HG02943 (cell line): Measurements from ENCODE around the gene LIPC.

Experiments
- ATAC-seq: cut with Tn5 transposase; IDR thresholded peaks from one replicate; pipeline ENCODE4 v1.9.1; 2021; ENCODE audit warnings: mild to moderate bottlenecking, low read depth, moderate library complexity; ENCODE audit not compliant: unreplicated experiment

Gene LIPC

GRCh38 chr15:58490086-58490887 is 58.5 kb downstream of the LIPC start:
- ATAC-seq = no peak

- ATAC-seq = no peak
Observed at GRCh38 chr15:58490888-58491473, 59.2 kb downstream of the LIPC start.

DNA sequence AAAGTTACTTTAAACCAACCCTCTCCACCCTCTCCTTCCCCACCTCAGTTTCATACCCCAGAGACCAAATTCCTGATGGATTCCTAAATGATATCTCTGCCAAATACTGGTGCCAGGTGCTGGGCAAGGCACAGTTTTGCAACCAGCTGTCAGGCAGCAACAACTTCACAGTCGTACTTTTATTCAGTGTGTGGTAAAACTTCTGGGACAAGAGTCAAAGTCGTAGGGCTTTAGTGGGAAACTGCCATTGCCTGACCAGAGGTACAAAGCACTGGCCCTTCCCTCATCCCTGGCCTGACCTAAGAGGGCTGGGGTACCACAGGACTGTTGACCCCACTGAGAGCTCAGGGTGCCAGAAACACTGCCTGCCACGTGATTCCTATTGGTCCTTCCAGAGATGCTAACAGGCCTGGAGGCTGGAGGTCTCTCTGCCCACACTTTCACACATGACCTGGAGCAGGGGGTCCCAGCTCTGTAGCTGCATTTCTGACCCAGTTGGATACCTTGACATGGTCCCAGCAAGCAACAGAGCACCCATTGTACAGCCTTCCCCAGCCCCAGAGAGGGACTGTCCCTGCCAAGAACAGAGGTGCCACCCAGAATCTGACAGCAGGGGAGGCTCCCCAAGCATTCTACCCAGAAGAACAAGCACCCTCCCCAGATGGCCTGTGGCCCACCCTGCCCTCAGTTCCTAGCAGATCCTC is 59.9 kb downstream of the LIPC start:
- ATAC-seq = no peak

DNA sequence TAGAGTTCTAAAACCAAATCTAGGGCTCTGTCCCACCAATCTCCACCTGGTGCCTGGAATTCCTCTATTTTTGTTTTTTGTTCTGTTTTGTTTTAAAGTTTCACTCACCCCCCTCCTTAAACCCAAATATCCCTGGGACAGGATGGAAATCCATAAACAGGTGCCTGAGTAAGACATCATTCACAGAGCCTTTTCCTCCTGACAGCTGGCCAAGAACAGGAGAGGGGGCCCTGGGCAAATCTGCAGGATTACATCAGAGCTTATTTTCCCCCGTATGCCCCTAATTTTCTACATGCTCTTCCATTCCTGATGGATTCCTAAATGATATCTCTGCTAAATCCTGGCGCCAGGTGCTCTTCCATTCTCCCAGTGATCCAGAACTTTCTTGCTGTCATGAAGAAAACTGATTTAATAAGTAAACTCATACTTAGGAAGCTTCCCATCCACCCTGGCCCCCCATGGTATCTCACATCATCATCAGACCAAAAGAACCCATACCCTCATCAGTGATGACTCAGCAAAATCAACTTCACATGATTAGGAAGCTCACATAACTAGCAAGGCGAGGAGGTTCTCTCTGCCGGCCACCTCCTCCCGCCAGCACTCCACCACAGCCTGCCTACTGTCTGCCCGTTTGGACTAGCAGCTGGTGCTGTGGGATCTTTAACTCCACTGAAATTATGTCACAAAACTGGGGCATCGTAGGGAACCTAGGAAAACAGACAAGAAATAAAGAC is 61.0 kb downstream of the LIPC start:
- no peak for ATAC-seq

- no peak for ATAC-seq
Observed at GRCh38 chr15:58494567-58494966, 62.8 kb downstream of the LIPC start.

- no peak for ATAC-seq
Observed at GRCh38 chr15:58495891-58496408, 64.2 kb downstream of the LIPC start.

DNA sequence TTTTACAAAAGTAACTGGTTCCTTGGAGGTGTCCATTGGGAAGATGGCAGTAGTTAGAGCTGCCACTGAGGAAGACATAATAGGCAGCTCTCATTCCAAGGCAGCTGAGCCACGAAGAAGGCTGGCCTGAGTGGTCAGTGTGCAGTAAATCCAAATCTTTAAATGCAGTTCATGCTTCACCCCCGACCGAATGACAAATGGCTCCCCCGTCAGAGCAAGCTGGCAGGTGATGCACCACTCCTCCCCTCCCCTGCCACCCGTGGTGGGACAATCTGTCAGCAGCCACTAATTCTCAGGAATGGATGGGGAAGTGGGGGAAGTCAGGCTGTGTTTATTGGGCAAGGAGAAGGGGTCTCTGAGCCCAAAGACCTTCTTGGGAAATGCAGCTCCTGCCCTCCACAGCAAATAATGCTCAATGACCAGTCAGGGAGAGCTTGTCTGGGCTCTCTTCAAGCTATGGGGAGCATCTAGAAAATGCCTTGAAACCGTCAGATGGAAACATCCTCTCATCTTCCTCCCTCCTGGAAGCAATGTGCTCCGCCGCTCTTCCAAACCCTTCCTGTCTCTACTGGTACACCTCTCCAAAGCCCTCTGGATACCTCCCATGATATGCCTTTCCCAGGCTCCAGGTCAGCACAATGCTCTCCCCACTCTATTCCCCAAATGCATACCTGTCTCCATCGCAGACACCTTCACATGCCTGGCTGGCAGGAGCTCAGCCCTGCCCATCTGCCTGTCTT is 65.4 kb downstream of the LIPC start:
- ATAC-seq = no peak

DNA sequence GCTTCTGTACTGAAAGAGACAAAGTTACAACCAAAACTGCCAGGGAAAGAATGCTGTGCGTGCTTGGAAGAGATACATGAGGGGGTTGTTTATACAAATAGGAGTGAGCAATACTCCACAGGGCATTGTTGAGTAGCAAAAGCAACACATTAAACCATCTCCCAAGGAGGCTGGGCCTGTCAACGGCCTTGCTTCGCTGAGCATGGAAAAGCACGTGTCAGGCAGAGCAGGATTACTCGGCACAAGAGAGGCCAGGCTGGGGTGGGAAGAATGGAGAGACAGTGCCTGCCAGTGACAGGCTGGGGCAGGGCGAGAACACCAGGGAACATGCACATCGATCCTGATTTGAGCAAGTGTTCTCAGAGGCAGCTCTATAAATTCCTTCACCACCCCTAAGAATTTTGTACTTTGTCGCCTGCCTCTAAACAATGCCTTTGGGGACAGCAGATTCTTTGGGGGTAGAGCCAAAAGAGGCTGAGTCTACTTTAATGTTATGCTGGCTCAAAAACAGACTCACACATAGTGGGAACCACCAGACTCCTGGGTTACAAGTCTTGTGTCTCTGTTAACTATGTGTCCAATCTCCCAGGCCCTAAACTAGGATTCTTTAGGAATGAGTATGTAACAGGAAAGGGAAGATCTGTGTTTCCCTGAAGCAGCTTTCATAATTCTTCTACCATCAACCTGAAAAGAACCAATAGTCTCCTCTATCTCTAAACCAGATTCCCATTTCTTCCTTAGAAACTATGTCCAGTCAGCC is 67.2 kb downstream of the LIPC start:
- ATAC-seq = no peak

- ATAC-seq = no peak
Observed at GRCh38 chr15:58501006-58501405, 69.2 kb downstream of the LIPC start.

DNA sequence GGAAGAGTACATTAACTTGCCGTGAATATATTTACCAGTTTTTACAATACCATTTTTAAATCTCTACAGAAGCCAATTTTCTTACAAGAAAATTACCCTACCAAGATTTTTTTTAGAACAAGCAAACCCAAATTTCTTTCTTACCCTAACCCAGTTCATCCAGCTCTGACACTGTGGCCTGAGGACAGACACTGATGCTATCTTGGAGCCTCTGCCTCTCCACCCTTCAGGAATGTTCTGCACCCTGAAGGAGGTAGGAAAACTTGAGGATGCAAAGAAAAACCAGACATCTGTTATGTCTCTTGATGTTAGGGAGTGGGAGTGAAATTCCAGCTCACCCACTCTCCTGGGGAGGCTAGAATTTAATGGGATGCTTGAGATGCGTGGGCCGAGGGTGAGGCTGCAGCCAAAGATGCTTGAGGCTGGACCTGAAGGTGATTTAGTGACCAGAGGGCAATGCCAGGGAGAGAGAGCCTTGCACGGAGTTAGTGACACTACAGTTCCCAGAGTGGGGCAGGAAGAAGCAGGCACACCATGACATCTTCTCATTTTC is 69.9 kb downstream of the LIPC start:
- ATAC-seq = no peak

GRCh38 chr15:58503139-58504027 is 71.6 kb downstream of the LIPC start:
- no peak for ATAC-seq

DNA sequence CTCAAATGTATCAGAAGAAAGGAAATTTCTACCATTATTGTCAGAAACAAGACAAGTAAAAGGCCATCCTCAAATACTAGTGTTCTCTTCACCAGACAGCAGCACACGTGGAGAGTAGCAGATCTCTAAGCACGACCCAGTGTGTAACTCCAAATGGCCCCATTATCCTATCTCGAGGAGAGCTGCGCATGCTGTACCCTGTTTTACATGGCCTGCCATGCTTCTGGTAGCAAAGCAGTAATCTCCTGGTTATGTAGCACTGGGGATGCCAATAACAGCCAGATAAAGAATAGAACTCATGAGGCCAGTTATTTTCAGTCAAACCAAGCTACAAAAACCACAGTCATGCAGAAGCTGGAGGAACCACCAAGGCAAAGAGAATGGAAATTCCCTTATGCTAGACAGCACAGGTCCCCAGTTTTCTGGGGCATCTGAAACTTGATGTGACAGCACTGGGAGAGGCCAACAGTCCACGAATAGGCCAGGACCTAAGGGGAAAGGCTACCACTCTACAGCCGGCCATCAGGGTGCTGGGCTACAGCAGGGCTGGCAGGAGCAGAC is 73.0 kb downstream of the LIPC start:
- ATAC-seq = no peak

DNA sequence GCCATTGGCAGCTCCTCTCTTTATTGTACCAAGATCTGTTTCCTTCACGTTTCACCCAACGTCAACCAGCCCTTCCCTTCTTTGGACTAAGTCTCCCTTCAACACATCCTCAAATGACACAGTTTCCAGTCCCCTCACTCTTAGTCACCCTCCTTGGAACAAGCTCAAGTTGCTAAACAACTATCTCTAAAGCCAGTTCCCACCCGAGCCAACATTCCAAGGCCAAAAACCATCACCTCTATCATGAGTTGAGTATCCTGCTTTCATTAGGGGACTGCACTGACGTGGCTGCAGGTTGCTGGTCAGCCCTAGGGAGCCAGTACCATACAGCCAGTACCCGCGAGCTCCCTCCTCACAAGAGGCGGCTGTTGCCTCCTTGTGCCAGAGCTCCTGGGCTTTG is 73.8 kb downstream of the LIPC start:
- no peak for ATAC-seq

DNA sequence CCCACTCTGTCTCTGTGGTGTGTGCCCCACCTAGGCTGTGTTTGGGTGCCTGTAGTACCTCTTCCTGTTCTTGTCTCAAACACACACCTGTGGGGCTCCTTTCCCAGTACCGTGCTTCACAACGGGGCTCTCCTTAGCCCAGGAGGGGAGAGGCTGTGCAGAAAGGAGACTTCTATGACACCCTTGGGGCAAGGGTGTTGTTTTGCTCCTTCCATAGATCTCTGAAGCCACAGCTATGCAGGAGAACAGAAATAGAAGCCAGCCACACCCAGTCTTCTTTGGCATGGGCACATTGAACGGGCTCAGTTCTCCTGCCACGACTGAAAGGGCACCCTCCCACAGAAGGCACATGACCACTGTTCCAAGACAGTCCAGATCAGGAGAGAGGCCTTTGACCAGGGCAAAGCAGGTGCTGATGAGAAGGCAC is 74.3 kb downstream of the LIPC start:
- no peak for ATAC-seq

- ATAC-seq = no peak
Observed at GRCh38 chr15:58506783-58507668, 75.2 kb downstream of the LIPC start.

DNA sequence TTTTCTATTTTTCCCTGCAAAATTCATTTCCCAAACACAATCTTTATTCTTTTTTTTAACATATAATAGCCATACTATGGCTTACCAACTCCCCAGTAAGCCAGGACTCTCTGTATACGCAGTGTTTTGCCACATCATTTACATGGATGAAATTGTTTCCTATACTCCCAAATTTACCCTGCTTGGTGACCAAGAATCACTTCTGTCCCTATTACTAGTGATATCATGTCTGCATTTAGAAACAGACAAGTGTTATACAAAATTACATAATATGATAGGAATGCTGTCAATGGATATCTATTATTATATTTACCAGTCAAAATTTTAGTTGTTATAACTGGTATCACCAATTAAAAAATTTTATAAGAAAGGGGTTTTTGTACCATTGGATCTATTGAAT is 77.8 kb downstream of the LIPC start:
- ATAC-seq = no peak
